Stimulated activated CD4-positive, alpha-beta T cell treated with anti-CD3 and anti-CD28 coated beads, Interleukin-1b, Interleukin-23, amount 100 ng/mL, for 48 hours (primary cell): ENCODE results near the gene LARP4.
"Not testable (repeated sequence)": the region's sequence is repeated elsewhere in the genome, so short reads cannot be mapped to it uniquely, and the experiment has no call there.

Experiments used
- DNase-seq: peaks from one replicate; pipeline ENCODE4 v3.0.0-alpha.2; 2020

LARP4 gene

DNA sequence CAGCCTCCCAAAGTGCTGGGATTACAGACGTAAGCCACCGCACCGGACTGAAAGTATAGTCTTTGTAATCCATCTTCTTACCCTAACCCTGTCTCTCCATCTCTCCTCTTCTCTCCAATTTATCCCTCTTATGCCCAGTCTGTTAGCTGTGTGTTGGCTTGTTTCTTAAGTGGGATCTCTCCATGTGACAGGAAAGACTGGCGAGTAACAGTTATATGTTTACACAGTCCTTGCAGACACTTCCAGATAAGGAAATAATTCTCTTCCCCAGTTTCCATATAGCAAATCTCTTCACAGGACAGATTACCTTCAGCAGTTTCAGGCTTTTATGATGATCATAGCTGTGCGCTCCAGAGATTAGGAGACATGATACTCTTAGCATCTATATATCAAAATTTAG, 88.1 kb downstream of the LARP4 start:
- DNase-seq, result no peak

DNA sequence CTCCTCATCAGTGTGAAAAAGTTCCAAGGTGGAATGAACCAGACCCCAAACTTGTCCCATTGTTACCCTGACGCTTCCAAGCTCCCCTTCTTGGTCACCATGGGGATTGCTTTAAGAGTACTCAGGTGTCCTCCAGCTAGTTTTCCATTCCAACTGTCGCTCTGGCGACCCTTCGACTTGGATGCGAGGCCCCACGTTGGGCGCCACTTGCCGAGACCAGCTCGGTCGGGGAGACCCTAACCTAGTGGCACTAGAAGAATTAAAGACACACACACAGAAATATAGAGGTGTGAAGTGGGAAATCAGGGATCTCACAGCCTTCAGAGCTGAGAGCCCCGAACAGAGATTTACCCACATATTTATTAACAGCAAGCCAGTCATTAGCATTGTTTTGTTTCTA, 97.4 kb downstream of the LARP4 start:
- DNase-seq, result not testable (repeated sequence)

DNA sequence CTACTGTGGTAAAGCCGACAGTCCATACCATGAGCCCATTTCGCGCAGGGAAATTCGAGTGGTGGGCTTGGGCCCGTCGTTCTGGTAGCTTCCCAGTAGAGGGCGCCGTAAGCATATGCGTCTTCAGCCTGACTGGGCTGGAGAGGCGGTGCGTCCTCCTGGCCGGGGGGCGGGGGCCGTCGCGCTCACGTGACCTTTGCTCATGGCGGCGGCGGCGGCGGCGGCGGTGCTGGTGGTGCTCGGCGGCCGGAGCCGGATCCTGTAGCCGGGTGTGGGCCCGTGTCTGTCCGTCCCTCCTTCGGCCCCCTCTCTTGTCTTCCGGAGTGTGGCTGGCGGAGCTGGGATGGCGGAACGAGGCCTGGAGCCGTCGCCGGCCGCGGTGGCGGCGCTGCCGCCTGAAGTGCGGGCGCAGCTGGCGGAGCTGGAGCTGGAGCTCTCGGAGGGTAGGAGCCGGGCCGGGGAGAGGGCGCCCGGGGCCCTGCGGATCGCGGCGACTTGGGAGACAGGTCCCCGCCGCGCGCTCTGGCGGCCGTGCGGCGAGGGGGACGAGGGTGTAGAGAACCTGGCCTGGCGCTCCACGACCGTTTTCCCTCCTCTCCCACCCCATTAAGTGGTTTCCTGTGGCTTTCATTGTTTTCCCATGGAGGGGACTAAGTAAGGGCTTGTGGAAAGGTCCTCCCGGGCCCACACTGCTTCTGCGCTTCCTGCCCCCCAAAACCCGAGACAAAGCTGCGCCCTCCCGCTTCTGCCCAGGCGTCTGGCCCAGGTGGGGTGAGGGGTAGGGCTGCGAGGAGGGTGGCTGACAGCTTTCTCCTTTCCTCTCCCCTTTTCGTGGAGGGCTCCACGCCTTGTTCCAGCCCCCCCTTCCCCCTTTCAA, 104.4 kb downstream of the LARP4 start, which contains the start of gene DIP2B:
DIP2B (plus strand) TSS at position 188 of the 877 bp plus-strand sequence; CDS start at position 344, 156 bp downstream.
- peak; percentile 96 for DNase-seq

DNA sequence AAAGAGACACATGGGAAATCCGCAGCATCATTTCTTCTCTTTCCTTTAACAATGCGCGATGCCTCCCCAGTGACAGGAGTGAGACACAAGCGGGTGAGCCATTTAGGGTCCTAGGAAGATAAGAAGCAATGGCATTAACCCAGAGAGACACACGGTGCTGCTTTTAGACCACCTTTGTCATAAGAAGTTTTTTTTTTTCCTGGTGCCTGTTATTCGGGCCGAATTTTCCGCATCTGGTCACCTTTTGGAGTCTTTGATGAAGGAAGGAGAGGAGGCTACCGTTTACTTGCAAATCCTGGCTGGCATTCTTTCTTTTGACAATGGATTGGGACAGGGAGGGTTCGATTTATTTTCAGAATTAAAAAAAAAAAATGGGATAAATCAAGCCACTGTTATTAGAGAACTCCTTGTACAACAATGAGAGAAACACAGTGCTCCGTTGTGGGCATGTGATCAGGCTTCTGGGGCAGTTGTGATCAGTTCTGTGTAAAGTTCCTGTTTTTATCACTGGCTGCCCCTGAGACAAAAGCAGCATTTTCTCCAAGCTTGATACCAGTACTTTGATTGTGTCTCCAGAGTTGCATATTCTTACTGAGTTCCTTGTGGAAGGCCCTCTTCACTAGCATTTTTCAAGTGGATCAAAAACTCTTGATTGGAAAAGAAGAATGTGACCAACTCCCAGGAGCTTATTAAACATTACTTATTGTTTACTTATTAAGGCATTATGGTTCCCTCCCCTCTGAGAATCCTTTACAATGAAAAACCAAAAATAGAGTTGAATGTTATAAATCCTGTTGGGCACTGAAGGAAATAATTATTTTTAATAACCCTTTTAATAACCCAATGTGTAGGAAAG, 105.2 kb downstream of the LARP4 start:
- no peak for DNase-seq

DNA sequence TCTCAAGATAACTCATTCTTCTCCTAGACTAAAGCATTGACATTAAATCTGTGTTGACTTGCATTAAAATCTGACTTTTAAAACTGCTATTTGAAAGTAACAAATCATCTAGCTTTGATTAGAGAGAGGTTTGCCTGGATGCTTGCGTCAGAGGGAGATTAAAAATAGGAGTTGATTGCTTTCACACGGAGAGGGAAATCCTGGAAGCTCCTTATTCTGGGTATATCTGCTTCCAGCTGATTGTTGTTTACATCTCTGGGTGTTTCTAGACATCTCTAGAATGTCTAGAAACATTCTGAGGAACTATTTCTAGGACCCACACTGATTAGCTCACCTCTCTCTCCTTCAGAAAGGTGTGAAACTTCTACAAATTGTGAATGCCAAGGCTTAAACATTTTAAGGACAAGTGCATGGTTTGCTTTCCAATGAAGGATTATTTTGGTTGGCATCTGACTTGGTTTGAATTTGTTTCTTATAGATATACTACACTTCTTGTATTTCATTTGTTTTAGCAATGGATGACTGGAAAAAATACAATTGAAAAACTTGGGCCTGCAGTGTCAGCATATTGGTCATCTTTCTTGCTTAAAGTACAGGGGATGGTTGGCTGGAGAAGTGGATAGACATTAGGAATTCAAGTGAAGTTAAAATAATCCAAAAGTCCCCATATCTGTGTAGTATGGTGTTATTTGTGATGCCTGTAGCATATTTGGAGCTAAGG, 106.2 kb downstream of the LARP4 start:
- DNase-seq, result no peak

DNA sequence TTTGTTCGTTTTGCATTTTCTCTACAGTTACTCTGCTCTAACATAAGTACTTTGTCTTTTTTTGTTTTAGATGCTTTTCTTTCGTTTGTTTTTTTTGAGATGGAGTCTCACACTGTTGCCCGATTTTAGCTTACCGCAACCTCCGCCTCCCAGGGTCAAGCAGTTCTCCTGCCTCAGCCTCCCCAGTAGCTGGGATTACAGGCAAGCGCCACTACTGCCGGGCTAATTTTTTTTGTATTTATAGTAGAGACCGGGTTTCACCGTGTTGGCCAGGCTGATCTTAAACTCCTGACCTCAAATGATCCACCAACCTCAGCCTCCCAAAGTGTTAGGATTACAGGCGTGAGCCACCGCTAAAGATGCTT, 106.8 kb downstream of the LARP4 start:
- DNase-seq, result no peak

DNA sequence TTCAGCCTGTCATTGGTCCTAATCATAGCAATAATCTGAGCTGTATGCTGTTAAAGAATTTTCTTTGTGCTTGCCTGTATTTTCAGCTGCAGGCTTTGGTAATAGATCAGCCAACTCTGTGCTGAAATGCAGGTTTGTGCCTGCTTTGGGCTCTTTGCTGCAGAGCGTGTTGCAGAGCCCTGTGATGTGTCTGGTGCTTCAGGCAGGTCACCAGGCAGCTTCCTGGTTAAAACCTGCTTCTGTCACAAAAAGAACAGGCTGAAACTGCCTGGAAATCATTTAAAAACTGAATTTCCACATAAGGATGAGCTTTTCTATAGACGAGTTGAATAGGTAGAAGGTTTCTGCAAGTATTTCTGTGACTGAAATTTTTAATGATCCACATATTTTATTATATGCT, 107.2 kb downstream of the LARP4 start:
- no peak for DNase-seq

DNA sequence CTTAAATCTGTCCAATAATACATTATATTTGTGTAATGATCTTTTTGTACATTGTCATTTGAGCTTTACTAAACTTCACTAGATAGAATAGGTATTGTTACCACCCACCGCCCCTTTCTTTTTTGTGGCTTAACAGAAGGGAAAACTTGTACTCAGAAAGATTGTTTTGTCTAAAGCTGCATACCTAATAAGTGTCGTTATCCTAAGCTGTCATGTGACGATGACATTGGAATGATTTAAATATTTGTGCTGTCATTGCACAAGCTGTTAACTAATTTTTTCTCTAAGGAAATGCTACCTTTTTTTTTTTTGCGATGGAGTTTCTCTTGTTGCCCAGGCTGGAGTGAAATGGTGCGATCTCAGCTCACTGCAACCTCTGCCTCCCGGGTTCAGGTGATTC, 107.7 kb downstream of the LARP4 start:
- no peak for DNase-seq

DNA sequence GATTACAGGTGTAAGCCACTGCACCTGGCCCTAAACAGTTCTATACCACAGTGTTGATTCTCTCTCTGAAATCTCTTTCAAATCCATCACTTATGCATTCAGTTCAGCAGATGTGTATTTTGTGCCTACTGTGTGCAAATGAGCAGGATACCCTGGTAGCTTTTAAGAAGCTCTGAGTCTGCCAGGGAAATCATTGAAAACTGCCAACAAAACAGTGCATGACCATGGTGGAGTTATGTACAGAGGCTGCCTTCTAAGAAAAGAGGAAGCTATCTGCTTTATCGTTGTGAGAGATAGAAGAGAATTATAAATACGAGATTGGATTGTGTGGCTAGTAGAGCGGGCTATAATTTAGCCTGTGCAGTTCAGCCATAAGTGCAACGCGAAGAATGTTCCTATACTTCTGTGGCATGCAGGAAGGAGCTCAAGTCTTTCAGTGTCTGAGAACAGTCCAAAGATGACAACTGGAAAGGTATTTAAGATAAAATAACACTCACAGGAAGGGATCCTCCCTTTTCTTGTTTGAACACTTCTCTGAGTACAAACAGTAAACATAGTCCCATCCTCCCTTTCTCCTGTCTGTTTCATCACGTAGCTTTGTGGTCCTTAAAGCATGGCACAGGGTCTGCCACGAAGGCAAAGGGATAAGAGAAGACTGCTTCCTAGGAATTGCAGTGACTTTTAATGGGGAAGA, 108.4 kb downstream of the LARP4 start:
- no peak for DNase-seq

DNA sequence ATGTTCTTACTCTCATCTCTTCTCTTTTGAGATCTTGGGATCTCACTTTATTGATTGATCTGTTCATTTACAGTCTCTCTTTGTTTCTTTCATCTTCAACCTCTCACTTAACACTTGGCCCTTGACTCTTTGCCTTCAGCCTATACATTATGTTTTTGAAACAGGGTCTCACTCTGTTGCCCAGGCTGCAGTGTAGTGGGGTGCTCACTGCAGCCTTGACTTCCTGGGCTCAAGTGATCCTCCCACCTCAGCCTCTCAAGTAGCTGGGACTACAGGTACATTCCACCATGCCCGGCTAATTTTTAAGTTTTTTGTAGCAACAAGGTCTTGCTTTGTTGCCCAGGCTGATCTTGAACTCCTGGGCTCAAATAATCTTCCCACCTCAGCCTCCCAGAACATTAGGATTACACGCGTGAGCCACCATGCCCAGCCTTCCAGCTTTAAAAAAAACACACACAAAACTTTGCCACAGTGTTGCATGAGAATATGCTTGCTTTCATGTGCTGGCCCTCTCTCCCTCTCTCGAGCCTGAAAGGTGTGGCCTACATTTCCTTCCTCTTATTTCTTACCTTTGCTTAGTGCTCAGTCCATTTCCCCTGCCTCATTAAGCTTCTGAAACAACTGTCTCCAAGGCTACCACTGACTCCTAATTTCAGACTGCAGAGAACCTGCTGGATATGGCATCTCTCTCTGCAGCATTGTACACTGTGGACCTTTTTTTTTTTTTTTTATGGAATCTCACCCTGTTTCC, 114.0 kb downstream of the LARP4 start:
- DNase-seq, result no peak

DNA sequence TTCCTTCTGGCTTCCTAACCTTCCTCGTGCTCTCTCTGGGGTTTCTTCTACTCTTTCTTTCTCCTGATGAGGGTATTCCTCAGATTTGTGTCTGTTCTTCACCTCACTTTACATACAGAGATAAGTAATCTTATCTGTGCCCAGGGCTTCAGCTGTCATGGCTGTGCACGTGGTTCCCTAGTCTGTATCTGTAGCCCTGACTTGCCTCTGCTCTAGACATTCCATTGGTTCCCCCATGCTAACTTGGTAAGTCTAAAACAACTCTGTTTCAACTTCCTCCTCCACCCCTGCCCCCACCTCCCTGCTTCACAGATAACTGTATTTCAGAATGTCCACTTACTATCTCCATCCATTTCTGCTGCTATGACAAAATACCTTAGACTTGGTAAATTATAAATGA, 114.9 kb downstream of the LARP4 start:
- DNase-seq, result no peak

DNA sequence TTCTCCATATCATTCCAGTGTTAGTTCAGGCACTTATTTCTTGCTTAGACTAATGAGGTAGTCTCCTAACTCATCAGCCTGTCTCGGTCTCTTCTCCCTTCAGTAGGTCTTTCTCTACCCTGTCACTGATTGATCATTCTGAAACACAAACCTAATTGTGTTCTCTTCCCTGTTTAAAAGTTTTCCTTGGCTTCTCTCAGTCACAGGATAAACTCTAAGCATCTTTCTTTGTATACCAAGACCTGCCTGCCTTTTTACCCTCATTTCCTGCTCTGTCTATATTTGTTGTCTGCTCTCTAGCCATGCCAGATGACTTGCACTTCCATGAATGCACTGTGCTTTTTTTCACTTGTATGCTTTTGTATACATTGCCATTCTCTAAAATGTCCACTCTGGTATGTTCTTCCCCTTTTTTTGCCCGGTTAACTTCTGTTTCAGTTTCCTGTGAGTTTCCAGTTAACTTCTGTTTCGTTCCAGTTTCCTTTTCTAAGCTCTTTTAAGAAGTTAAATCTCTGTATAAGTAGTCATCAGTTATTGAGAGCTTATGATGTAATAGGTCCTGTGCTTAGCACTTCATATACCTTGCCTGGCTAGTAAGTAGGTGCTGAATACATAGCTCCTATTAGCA, 116.8 kb downstream of the LARP4 start:
- no peak for DNase-seq

DNA sequence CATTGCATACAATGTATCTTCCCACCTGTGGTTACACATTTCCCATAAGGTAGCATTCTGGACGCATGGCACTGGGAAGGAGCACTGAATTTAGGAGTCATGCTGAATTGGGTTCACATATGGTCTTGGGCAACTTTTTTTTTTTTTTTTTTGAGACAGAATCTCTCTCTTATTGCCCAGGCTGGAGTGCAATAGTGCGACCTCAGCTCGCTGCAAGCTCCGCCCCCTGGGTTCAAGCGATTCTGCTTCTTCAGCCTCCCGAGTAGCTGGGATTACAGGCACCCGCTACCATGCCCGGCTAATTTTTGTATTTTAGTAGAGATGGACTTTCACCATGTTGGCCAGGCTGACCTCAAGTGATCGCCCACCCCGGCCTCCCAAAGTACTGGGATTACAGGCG, 117.4 kb downstream of the LARP4 start:
- no peak for DNase-seq

DNA sequence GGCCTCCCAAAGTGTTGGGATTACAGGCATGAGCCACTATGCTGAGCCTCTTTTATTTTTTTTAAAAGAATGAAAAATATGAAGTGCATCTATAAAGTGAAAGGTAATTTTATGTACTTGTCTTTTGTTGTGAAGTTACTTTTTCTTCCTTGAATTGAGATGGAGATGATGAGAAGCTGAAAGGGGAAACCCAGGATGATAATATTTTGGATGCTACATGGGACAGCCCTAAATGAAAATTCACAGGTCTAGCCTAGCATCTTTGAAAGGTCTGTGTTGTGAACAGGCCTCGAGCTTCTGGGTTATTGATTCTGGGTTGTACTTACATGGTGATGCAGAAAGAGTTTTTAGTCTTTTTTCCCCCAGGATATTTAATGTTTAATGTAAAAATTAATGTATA, 118.7 kb downstream of the LARP4 start:
- no peak for DNase-seq

DNA sequence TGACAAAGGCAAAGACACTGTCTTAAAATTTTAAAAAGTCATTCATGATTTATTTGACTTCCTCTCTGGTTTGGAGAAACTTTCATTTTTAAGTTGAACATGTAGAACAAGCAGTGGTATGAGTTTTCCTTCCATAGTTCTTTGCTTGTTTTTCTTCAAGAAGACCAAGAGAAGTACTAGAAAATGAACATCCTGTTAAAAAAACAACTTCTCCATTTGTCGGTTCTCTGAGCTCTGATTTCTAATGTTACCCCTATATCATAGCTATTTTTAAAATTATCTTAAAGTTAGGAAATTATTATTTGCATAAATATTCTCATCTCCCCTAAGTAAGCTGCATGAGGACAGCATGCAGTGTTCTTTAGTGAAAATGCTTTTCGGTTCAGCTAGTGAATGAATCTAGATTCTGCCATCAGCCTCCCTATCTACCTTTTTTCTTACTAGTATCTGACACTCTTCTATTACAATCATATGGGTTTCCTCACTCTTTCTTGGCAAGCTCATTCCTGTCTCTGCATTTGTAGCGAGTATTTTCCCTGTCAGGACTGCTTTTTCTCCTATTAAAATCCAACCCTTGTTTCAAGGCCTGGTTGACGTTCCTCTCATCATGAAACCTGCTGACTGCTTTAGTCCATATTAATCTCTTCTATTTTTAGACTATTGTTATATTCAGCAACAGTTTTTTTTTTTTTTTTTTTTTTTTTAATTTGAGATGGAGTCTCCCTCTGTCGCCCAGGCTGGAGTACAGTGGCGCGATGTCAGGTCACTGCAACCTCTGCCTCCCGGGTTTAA, 119.9 kb downstream of the LARP4 start:
- DNase-seq, result no peak

DNA sequence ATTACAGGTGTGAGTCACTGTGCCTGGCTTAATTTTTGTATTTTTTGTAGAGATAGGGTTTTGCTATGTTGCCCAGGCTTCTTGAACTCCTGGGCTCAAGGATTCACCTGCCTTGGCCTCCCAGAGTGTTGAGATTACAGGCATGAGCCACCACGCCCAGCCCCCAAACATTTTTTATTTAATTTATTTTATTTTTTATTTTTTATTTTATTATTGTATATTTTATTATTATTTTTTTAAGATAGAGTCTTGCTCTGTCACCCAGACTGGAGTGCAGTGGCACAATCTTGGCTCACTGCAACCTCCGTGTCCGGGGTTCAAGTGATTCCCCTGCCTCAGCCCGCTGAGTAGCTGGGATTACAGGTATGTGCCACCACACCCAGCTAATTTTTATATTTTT, 121.1 kb downstream of the LARP4 start:
- DNase-seq, result not testable (repeated sequence)

DNA sequence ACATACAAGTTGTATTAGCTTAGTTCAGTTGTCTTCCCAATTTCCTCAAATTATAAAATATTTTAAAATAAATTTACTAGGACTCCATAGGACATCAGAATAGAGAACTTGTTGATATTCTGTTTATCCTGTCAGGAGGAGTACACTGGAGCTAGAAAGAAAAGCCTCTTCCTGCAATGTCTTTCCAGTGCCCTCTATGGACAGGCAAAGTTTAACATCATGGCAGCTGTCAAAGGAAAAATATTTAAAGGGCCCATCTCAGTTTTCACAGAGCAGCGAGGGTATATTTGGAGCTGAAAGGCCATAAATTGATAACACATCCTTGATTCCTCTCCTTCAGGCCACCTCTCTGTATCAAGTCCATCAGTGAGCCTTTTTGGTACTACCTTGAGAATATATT, 123.1 kb downstream of the LARP4 start:
- DNase-seq, result no peak

DNA sequence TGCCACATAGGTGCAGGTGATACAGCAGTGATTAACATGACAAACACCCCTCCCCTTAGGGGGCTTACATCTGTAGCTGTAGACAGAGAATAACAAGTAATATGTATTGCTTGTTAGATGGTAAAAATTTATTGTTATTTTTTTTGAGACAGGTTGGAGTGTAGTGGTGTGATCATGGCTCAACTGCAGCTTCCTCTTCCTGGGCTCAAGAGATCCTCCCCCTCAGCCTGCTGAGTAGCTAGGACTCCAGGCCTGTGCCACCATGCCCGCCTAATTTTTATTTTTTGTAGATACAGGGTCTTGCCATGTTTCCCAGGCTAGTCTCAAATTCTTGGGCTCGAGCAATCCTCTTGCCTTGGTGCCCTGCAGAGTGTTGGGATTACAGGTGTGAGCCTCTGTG, 123.9 kb downstream of the LARP4 start:
- no peak for DNase-seq

DNA sequence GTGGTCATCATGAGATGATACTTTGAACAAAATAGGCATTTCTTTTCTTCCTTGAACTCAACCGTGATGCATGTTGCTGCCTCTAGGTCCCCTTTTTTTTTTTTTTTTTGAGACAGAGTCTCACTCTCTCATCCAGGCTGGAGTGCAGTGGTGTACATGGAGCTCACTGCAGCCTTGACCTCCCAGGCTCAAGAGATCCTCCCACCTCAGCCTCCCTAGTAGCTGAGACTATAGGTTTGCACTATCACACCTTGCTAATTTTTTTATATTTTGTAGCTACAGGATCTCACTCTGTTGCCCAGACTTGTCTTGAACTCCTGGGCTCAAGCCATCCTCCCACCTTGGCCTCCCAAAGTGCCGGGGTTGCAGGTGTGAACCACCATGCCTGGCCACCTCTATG, 124.7 kb downstream of the LARP4 start:
- DNase-seq, result no peak

DNA sequence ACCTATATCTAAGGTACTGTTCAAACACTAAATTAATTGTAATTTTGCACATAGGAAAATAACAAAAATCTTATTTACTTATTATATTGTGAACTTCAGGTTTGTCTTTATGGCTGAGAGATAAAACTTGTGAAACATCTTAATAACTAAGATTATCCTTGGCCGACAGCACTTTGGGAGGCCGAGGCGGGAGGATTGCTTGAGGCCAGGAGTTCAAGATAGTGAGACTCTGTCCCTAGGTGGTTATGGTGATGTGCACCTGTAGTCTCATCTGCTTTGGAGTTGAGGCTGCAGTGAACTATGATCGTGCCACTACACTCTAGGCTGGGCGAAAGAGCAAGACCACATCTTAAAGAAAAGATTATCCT, 126.7 kb downstream of the LARP4 start:
- no peak for DNase-seq

DNA sequence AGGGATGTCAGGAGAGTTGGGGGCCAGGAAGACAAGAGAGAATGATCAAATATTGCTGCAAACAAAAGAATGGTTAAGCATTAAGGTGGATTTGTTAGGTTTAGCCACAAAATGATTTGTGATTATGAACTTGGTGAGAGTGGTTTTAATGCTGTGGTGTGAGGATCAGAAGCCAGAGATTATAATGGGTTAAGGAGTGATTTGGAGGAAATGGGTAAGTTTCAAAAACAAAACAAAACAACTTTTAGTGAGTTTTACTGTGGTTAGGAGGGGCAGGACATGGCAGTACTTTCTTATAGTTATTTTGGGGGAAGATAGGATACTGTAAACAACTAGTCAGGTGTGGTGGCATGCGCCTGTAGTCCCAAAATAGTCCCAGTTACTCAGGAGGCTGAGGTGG, 128.1 kb downstream of the LARP4 start:
- no peak for DNase-seq
